SK-N-SH (cell line): ENCODE measurements around the gene MUSK. TPM values are rescaled to one million over a fixed set of nuclear protein-coding genes. Genes with fewer than 3 reads are reported as not detected.

Experiments used
- CTCF ChIA-PET: fragments of 300-600, 350-600 bp; formaldehyde crosslinking; extraction: SDS; loops from one replicate; lab custom pipeline; 2021; lab: Yijun Ruan, JAX
- POLR2A ChIA-PET: fragments of 350-600 bp; sonication (Branson Sonifier 250); formaldehyde crosslinking; extraction: SDS; loops from one replicate; lab custom pipeline; 2020; ENCODE audit warnings: antibody characterized with exemption, inconsistent platforms; lab: Yijun Ruan, JAX
- DNase-seq: peaks from one replicate; pipeline ENCODE4 v3.0.0; 2012
- H2AFZ ChIP-seq: fragments of 200-600 bp; sonication (generic); 2 replicates; pipeline ENCODE4 v1.8.1; 2016; ENCODE audit warnings: antibody characterized with exemption, mild to moderate bottlenecking, low read depth
- H3F3A ChIP-seq: fragments of 200-600 bp; sonication (generic); replicated peaks from 2 replicates; pipeline ENCODE3; 2016; ENCODE audit warnings: antibody characterized with exemption, mild to moderate bottlenecking; ENCODE audit not compliant: insufficient read depth
- H3K27ac ChIP-seq, 2 experiments: fragments of 200-500 bp in 1 of 2; fragments of 200-600 bp in 1 of 2; sonication (Bioruptor generic) in 1 of 2; sonication (generic), shearing (Covaris generic) in 1 of 2; 2 replicates each; pipeline versions ENCODE4 v1.5.1 to v1.6.1; 2014 to 2016; ENCODE audit warnings: low read depth in 2 of 2, inconsistent platforms in 1 of 2, low read length in 1 of 2, mild to moderate bottlenecking in 1 of 2, mixed read lengths in 1 of 2
- H3K27me3 ChIP-seq: fragments of 200-600 bp; sonication (generic), shearing (Covaris generic); 2 replicates; pipeline ENCODE4 v1.6.1; 2016; ENCODE audit warnings: mixed run types; ENCODE audit not compliant: insufficient read depth
- H3K36me3 ChIP-seq, 2 experiments: fragments of 200-500 bp in 1 of 2; fragments of 200-600 bp in 1 of 2; sonication (Bioruptor generic) in 1 of 2; sonication (generic) in 1 of 2; replicated peaks in 1 of 2; 2 replicates each; pipeline versions ENCODE3 to v1.5.1; 2014 to 2016; ENCODE audit warnings: low read length in 1 of 2, mild to moderate bottlenecking in 1 of 2; ENCODE audit not compliant: insufficient read depth in 2 of 2, control insufficient read depth in 1 of 2
- H3K4me1 ChIP-seq, 2 experiments: fragments of 200-500 bp in 1 of 2; fragments of 200-600 bp in 1 of 2; sonication (Bioruptor generic) in 1 of 2; sonication (generic), shearing (Covaris generic) in 1 of 2; 2 replicates each; pipeline versions ENCODE4 v1.5.1 to v1.6.1; 2014 to 2016; ENCODE audit warnings: low read depth in 1 of 2, low read length in 1 of 2, mixed run types in 1 of 2; ENCODE audit not compliant: insufficient read depth in 2 of 2, control insufficient read depth in 1 of 2
- H3K4me2 ChIP-seq: fragments of 200-600 bp; sonication (generic), shearing (Covaris generic); 2 replicates; pipeline ENCODE4 v1.6.1; 2017; ENCODE audit warnings: mixed run types
- H3K4me3 ChIP-seq, 2 experiments: fragments of 200-500 bp in 1 of 2; fragments of 200-600 bp in 1 of 2; sonication (Bioruptor generic) in 1 of 2; sonication (generic), shearing (Covaris generic) in 1 of 2; 2 replicates each; pipeline versions ENCODE4 v1.5.1 to v1.8.1; 2014 to 2016; ENCODE audit warnings: low read depth in 2 of 2, inconsistent platforms in 1 of 2, low read length in 1 of 2, mild to moderate bottlenecking in 1 of 2, mixed read lengths in 1 of 2, moderate library complexity in 1 of 2
- H3K79me2 ChIP-seq: fragments of 200-600 bp; sonication (generic); 2 replicates; pipeline ENCODE4 v1.8.1; 2017; ENCODE audit warnings: mild to moderate bottlenecking; ENCODE audit not compliant: insufficient read depth
- H3K9ac ChIP-seq: fragments of 200-600 bp; sonication (generic); 2 replicates; pipeline ENCODE4 v1.6.1; 2017; ENCODE audit warnings: mixed run types
- H3K9me2 ChIP-seq: fragments of 200-600 bp; sonication (generic); 2 replicates; pipeline ENCODE4 v1.6.1; 2017; ENCODE audit warnings: mixed run types
- H3K9me3 ChIP-seq: fragments of 200-600 bp; sonication (generic); 2 replicates; pipeline ENCODE4 v1.6.1; 2017; ENCODE audit warnings: mixed run types, mild to moderate bottlenecking, moderate library complexity
- H4K20me1 ChIP-seq: fragments of 200-600 bp; sonication (generic); 2 replicates; pipeline ENCODE4 v1.6.1; 2017; ENCODE audit warnings: mild to moderate bottlenecking, mixed run types; ENCODE audit not compliant: insufficient read depth
- CHD2 ChIP-seq: fragments of 150-350 bp; IDR thresholded peaks from 2 replicates; pipeline ENCODE4 v1.6.1; 2018; ENCODE audit warnings: low read length; ENCODE audit not compliant: partially characterized antibody
- CTCF ChIP-seq: fragments of 200-600 bp; sonication (generic); IDR thresholded peaks from 2 replicates; pipeline ENCODE4 v1.6.1; 2017; ENCODE audit warnings: antibody characterized with exemption, mild to moderate bottlenecking, moderate library complexity
- ELF1 ChIP-seq: IDR thresholded peaks from 2 replicates; pipeline ENCODE4 v1.4.0; 2012
- EP300 ChIP-seq, 2 experiments: IDR thresholded peaks; 2 replicates each; pipeline versions ENCODE4 v1.4.0 to v1.6.1; 2012; ENCODE audit warnings: borderline replicate concordance in 1 of 2, low read depth in 1 of 2, low read length in 1 of 2
- FOSL2 ChIP-seq: IDR thresholded peaks from 2 replicates; pipeline ENCODE4 v1.4.0; 2012; ENCODE audit warnings: low read depth, mild to moderate bottlenecking, moderate library complexity, borderline replicate concordance
- FOXJ3 ChIP-seq: sonication (generic); formaldehyde crosslinking; IDR thresholded peaks from 2 replicates; pipeline ENCODE4 v1.5.1; 2020; ENCODE audit warnings: mild to moderate bottlenecking, missing genetic modification reagents
- FOXM1 ChIP-seq: IDR thresholded peaks from 2 replicates; pipeline ENCODE4 v1.4.0; 2012; ENCODE audit warnings: low read depth, mild to moderate bottlenecking
- GATA2 ChIP-seq: sonication (generic); formaldehyde crosslinking; IDR thresholded peaks from 2 replicates; pipeline ENCODE4 v1.5.0; 2020; ENCODE audit warnings: mild to moderate bottlenecking, missing genetic modification reagents
- IRF3 ChIP-seq: fragments of 150-350 bp; IDR thresholded peaks from 2 replicates; pipeline ENCODE4 v1.6.1; 2016; ENCODE audit warnings: mild to moderate bottlenecking, low read depth, low read length
- JUND ChIP-seq: IDR thresholded peaks from 2 replicates; pipeline ENCODE4 v1.4.0; 2012
- MEF2A ChIP-seq: IDR thresholded peaks from 2 replicates; pipeline ENCODE4 v1.4.0; 2012; ENCODE audit warnings: low read depth, borderline replicate concordance
- MXI1 ChIP-seq: IDR thresholded peaks from 2 replicates; pipeline ENCODE4 v1.6.1; 2012; ENCODE audit warnings: mild to moderate bottlenecking, low read depth, low read length, improper control_type of control experiment
- REST ChIP-seq: IDR thresholded peaks from 2 replicates; pipeline ENCODE4 v1.6.1; 2012; ENCODE audit warnings: mild to moderate bottlenecking, low read depth, low read length, moderate library complexity
- RXRA ChIP-seq: IDR thresholded peaks from 2 replicates; pipeline ENCODE4 v1.4.0; 2012; ENCODE audit warnings: low read depth, mild to moderate bottlenecking, borderline replicate concordance
- SMC3 ChIP-seq: IDR thresholded peaks from 2 replicates; pipeline ENCODE4 v1.6.1; 2012; ENCODE audit warnings: low read depth, low read length, improper control_type of control experiment
- TAF1 ChIP-seq: IDR thresholded peaks from 2 replicates; pipeline ENCODE4 v1.6.1; 2012; ENCODE audit warnings: low read depth, mild to moderate bottlenecking, low read length, moderate library complexity, borderline replicate concordance
- TEAD4 ChIP-seq: IDR thresholded peaks from 2 replicates; pipeline ENCODE4 v1.4.0; 2012; ENCODE audit warnings: mild to moderate bottlenecking, borderline replicate concordance; ENCODE audit not compliant: insufficient read depth
- USF2 ChIP-seq: fragments of 150-350 bp; IDR thresholded peaks from 2 replicates; pipeline ENCODE4 v1.6.1; 2017; ENCODE audit warnings: antibody characterized with exemption, low read length, low read depth, borderline replicate concordance
- ZBTB33 ChIP-seq: IDR thresholded peaks from 2 replicates; pipeline ENCODE4 v1.4.0; 2012; ENCODE audit warnings: low read depth, borderline replicate concordance
- WGBS: methylation state at CpG from one replicate; pipeline ENCODE4 v1.1.6; 2017; ENCODE audit warnings: low lambda C conversion rate; 5-methylcytosine and 5-hydroxymethylcytosine counted together
- polyA plus RNA-seq, 3 experiments: library from polyadenylated mRNA; depleted of rRNA; stranded (reverse); fragments of >200 nt; gene quantifications; 2 replicates each; pipeline ENCODE4 v1.2.3, GENCODE V29; 2012

The MUSK gene
- polyA plus RNA-seq, 1 of the 3 experiments (the other 2 are of a cell fraction): not detected

- 93% methylated on average over 5 of the region's 5 CpGs for WGBS
- TF ChIP-seq RXRA: no peak
- TF ChIP-seq SMC3: no peak
- TF ChIP-seq EP300 (IDR thresholded peaks at IDR 0.05; ENCODE audit: borderline replicate concordance in 1 of 2, low read depth in 1 of 2, low read length in 1 of 2): no peak
- TF ChIP-seq CTCF: no peak
- no peak for TF ChIP-seq ELF1
- TF ChIP-seq CHD2: no peak
- TF ChIP-seq ZBTB33: no peak
- no peak for TF ChIP-seq JUND
- no peak for TF ChIP-seq MEF2A
- TF ChIP-seq FOXM1: no peak
- TF ChIP-seq USF2: no peak
- no peak for TF ChIP-seq REST
- no peak for TF ChIP-seq MXI1
- no peak for TF ChIP-seq IRF3
- TF ChIP-seq TEAD4: no peak
- no peak for TF ChIP-seq GATA2 (CRISPR knock-in tag)
- TF ChIP-seq TAF1: no peak
- TF ChIP-seq FOSL2: no peak
- no peak for TF ChIP-seq FOXJ3 (CRISPR knock-in tag)
- TF ChIP-seq, all 33 proteins: peak for 0
- POLR2A ChIA-PET: no interaction called here
Observed at GRCh38 chr9:110775724-110776123, 107.1 kb downstream of the MUSK start.

More at GRCh38 chr9:110775724-110776123, 107.1 kb downstream of the MUSK start:
- Histone ChIP-seq H3K27me3 (no peaks in the 10 kb centered on the region), H4K20me1 (no peaks in the 10 kb centered on the region), H3K4me1 (peaks cover 0 to 6% of the 10 kb centered on the region in 2 experiments; a peak in 2 of 4 replicates), H3K27ac (no peak overlapping the region), H3F3A (no peaks in the 10 kb centered on the region), H3K9ac (no peak overlapping the region), H3K79me2 (no peaks in the 10 kb centered on the region), H3K36me3 (no peaks in the 10 kb centered on the region), H3K9me2 (no peaks in the 10 kb centered on the region), H3K9me3 (no peaks in the 10 kb centered on the region), H3K4me2 (no peak overlapping the region), H3K4me3 (no peak overlapping the region), H2AFZ (no peak overlapping the region)
- CTCF ChIA-PET: no interaction called here
- DNase-seq: no peak
